ENCODE results near the gene SLC25A19.

SLC25A19 gene

GRCh38 chr17:75289115-75289831 is at the start of gene SLC25A19:
TSS of gene SLC25A19 (minus strand) at chr17:75289433. CDS start at chr17:75286764, 2,669 bp downstream.
- DNase-seq (ENCODE audit: low read depth in 2 of 2), result peak; percentile 92

- no peak for DNase-seq (ENCODE audit: low read depth in 2 of 2)
Measured at GRCh38 chr17:75338335-75338734, 49.1 kb upstream of the SLC25A19 start.

DNA sequence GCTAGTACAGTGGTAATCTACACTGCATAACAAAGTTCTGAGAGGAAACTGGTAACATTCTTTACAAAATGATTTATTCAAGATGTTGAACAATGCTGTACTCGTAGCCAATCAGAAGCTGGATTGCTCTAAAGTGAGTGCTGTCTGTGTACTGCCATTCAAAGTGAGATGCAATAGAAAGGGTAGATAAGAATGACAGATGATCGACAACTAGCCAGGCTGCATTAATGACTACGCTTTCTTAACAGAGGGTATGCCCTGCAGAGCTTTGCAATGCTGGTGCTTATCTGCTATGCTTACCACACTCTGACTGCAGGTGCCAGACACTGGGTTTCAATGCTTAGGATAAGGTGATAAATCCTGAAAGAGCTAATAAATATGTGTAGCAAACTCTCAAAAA is 46.1 kb upstream of the SLC25A19 start:
- no peak for DNase-seq (ENCODE audit: low read depth in 2 of 2)

DNA sequence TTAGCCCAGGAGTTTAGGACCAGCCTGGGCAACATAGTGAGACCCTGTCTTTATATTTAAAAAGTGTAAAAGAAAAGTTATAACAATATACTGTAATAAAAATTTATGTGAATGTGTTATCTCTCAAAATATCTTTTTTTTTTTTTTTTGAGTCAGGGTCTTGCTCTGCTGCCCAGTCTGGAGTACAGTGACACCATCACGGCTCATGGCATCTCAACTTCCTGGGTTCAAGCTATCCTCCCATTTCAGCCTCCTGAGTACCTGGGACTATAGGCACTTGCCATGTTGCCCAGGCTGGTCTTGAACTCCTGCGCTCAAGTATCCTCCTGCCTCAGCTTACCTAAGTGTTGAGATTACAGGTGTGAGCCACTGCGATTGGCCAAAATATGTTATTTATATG is 45.5 kb upstream of the SLC25A19 start:
- no peak for DNase-seq (ENCODE audit: low read depth in 2 of 2)

DNA sequence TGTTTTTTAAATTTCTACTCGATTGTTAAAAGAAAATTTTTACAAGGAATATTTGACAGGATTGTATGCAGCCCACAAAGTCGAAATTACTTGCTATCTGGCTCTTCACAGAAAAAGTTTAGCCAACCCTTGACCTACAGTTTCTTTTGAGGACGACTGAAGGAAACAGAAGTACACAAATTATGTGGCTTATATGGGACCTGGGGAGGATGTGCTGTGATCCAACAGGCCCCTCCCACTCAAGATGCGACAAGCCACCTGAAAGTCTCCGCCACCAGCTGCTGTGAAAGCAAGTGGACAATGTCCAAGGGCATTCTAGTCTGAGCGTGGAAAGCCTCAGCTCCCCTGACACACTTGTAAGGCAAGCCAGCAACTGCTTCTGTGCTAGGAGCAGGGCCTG is 42.4 kb upstream of the SLC25A19 start:
- no peak for DNase-seq (ENCODE audit: low read depth in 2 of 2)

- DNase-seq (ENCODE audit: low read depth in 2 of 2), result no peak
Measured at GRCh38 chr17:75327757-75328156, 38.5 kb upstream of the SLC25A19 start.

DNA sequence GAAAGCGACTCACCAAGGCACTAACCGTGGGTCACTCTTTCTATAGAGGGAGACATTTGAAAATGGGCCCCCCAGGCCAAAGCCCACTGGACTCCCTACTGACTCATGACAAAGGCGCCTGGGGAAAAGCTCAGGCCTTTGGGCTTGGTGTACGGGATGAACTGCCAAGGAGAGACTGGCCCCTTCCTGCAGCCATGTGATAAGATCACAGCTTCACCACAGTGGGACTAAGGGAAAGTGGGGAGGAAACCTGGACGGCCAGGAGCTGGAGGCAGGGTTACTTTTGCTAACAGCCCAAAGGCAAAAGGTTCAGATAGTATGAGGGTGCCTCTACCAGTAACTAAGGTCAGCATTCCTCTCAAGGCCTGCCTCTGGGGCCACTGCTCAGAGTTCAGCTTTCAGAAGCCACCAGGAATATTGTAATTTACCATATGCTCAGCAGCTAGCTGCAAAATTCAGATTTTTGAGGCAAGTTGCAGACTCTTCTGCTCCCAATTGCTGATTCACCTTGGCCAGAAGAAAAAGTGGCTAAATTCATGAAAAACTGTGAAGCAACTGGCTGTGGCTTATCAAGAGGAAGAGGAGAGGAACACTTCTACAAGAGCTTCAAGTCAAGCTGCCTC is 37.1 kb upstream of the SLC25A19 start:
- DNase-seq (ENCODE audit: low read depth in 2 of 2), result no peak

- no peak for DNase-seq (ENCODE audit: low read depth in 2 of 2)
Measured at GRCh38 chr17:75325827-75326225, 36.6 kb upstream of the SLC25A19 start.

DNA sequence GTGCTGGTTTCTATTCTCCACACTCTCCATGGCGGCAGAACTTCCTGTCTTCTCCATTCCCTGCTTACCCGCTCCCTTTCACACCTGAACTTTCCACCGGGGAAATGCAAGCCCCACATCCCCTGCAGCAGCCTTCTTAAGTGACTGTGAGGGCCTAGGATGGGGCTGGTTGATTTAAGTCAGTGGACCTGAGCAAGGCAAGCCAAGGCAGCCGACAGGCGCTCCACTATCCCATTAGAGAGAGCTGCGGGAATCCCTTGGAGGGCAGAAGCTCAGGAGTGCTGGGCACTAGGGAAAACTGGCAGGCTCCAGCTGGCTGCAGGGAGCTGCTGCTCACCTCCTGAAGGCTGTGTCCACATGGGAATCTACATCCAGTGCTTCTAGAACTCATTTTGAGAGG is 36.1 kb upstream of the SLC25A19 start:
- DNase-seq (ENCODE audit: low read depth in 2 of 2), result no peak

GRCh38 chr17:75321506-75321905 is 32.3 kb upstream of the SLC25A19 start:
- DNase-seq (ENCODE audit: low read depth in 2 of 2), result no peak

- DNase-seq (ENCODE audit: low read depth in 2 of 2), result no peak
Measured at GRCh38 chr17:75319904-75320691, 30.9 kb upstream of the SLC25A19 start.

- DNase-seq (ENCODE audit: low read depth in 2 of 2), result no peak
Measured at GRCh38 chr17:75318615-75319222, 29.5 kb upstream of the SLC25A19 start.

GRCh38 chr17:75318211-75318610 is 29.0 kb upstream of the SLC25A19 start:
- no peak for DNase-seq (ENCODE audit: low read depth in 2 of 2)

DNA sequence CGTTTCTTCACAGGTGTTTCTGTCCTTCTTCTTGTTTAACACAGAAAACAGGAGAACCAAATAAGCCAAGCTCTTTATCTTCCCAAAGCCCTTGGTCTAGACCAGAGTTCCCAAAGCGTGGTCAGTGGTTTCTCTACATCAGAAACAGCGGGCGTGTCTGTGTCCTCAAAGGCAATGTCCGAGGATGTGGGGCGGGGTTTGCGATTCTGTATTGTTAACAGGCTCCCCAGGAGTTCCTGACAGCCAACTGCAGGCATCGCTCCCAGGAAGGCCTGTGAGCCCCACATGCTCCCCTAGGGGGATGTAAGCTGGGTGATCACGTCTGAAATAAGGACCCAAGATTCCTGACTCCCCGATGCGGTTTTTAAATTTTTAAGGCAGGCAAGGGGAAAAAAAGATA is 28.4 kb upstream of the SLC25A19 start:
- DNase-seq (ENCODE audit: low read depth in 2 of 2), result no peak

DNA sequence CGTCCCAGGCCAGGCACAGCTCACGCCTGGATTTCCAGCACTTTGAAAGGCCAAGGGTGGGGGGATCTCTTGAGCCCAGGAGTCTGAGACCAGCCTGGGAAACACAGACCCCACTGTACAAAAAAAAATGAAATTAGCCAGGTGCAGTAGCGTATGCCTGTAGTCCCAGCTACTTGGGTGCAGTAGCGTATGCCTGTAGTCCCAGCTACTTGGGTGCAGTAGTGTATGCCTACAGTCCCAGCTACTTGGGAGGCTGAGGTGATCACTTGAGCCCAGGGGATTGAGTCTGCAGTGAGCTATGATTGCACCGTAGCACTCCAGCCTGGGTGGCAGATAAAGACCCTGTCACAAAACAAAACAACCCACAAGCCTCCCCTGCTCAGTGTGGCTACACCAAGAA is 27.0 kb upstream of the SLC25A19 start:
- DNase-seq (ENCODE audit: low read depth in 2 of 2), result no peak

- DNase-seq (ENCODE audit: low read depth in 2 of 2), result no peak
Measured at GRCh38 chr17:75315541-75316243, 26.5 kb upstream of the SLC25A19 start.

DNA sequence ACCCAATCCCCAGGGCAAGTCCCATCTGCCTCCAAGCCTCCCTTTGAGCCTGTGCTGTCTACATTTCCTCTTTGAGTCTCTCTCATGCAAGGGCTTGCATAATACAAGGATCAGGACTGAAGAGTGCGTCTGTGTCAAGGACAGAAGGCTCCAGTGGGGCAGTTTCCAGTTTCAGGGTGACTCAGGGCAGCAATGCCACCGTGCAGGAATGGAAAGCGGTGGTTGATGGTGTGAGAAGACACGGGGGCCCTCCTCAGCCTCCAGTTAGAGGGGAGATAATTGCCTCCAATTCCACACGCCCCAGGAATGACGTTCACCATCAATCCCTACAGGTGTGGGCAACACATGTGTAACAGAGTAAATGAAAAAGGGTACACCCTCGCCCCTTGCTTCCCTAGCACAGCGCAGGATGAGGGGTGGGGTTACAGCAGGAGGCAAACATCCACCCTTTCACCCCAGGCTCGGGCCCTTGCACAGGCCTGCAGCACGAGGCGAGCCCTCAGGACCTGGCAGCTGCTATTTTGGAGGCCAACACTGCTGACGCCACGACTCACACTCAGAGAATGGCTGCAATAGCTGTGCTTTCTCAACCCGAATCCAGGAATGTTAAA is 24.8 kb upstream of the SLC25A19 start:
- no peak for DNase-seq (ENCODE audit: low read depth in 2 of 2)

- DNase-seq (ENCODE audit: low read depth in 2 of 2), result no peak
Measured at GRCh38 chr17:75308732-75309629, 19.7 kb upstream of the SLC25A19 start.

DNA sequence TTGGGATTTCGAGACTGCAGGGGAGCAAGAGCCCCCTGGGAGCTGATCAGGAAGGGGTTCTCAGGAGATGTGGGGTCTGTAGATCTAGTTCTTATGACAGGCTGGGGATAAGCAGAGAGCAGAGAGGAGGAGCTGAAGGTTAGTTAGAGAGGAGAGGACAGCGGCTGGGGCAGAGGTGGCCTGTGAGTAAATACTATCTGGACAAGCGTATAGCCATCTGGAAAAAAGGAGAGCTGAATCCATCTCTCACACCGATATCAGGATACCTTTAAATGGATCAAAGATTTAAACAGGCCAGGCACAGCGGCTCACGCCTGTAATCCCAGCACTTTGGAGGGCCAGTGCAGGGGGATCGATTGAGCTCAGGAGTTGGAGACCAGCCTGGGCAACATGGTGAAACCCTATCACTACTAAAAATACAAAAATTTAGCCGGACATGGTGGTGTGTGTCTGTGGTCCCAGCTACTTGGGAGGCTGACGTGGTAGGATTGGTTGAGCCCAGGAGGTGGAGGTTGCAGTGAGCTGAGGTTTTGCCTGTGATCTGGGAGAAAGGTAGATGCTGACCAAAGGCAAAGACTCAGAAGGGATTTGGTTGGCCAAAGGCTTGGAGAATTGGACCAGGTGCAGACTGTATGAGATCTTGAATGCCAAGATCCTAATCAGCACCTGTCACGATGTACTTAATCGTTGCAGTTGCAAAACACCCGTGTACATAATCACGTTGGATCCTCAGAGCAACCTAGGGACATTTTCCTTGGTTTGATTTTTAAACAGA is 18.9 kb upstream of the SLC25A19 start:
- DNase-seq (ENCODE audit: low read depth in 2 of 2), result no peak

Data from stimulated activated CD8-positive, alpha-beta memory T cell treated with anti-CD3 and anti-CD28 coated beads, Interleukin-7, amount 100 ng/mL, for 1 hour (primary cell).